Measurements from ENCODE around the gene RPS6KA5. TPM values are rescaled to one million over a fixed set of nuclear protein-coding genes. Genes with fewer than 3 reads are reported as not detected.

Gene RPS6KA5
- total RNA-seq, 1 experiment from 2014 or later, result 24.2 TPM

- H4K20me1 ChIP-seq (ENCODE audit: insufficient read depth), result no peaks in the 10 kb centered on the region
- no peaks in the 10 kb centered on the region for H3K9me3 ChIP-seq (ENCODE audit: control insufficient read depth in 1 of 2, insufficient read depth in 1 of 2, low read depth in 1 of 2, low read length in 2 of 2)
- ChIA-PET POLR2A (no interaction called here), RAD21 (ENCODE audit: low non-redundant PET in 1 of 2, low total read pairs in 2 of 2, uncharacterized antibody in 2 of 2, unreplicated experiment in 2 of 2) (no interaction called here), CTCF (no interaction called here)
- H3K4me1 ChIP-seq (ENCODE audit: control insufficient read depth in 1 of 2, insufficient read depth in 2 of 2, low read length in 2 of 2), result peaks cover 0 to 7% of the 10 kb centered on the region in 2 experiments; a peak in 2 of 4 replicates
- H3K79me2 ChIP-seq (ENCODE audit: insufficient read depth, low read length), result no peaks in the 10 kb centered on the region
- no peaks in the 10 kb centered on the region for H3K36me3 ChIP-seq (ENCODE audit: control insufficient read depth in 1 of 2, insufficient read depth in 2 of 2, low read length in 2 of 2)
- H3K27ac ChIP-seq (ENCODE audit: low read depth, low read length), result no peak overlapping the region
- H3K4me3 ChIP-seq (replicated peaks in 1 of 2; ENCODE audit: low read depth in 1 of 2, low read length in 2 of 2), result no peak overlapping the region
- ATAC-seq (no peak), DNase-seq (ENCODE audit: low read depth, low spot score) (no peak)
- no peak overlapping the region for H3K4me2 ChIP-seq (ENCODE audit: low read length)
- TF ChIP-seq JUND (IDR thresholded peaks at IDR 0.05), result no peak
- no peak for TF ChIP-seq SP1 (IDR thresholded peaks at IDR 0.05; ENCODE audit: low read depth)
- TF ChIP-seq ELF1 (IDR thresholded peaks at IDR 0.05; ENCODE audit: borderline replicate concordance, low read depth), result no peak
- TF ChIP-seq YY1 (IDR thresholded peaks at IDR 0.05; ENCODE audit: extremely low read depth, insufficient replicate concordance, low read depth, low read length), result no peak
- no peak for TF ChIP-seq ZBTB33 (IDR thresholded peaks at IDR 0.05; ENCODE audit: extremely low read depth, insufficient replicate concordance, low read length)
- H3K9ac ChIP-seq (ENCODE audit: low read length), result no peak overlapping the region
- H3K27me3 ChIP-seq (ENCODE audit: insufficient read depth, low read length), result no peaks in the 10 kb centered on the region
- H3K9me2 ChIP-seq (ENCODE audit: insufficient read depth), result no peaks in the 10 kb centered on the region
- no TSS peak for BruUV-seq (replicated peaks)
- H2AFZ ChIP-seq (ENCODE audit: low read depth, low read length, poor library complexity, severe bottlenecking), result no peak overlapping the region
- intact Hi-C loops (cut with micrococcal nuclease), result no loop called here
Observed at GRCh38 chr14:91103116-91103515, 42.7 kb upstream of the RPS6KA5 start.

GRCh38 chr14:91100102-91100501 lies 39.7 kb upstream of the RPS6KA5 start:
- H2AFZ ChIP-seq (ENCODE audit: low read depth, low read length, poor library complexity, severe bottlenecking), result no peak overlapping the region
- no peak for TF ChIP-seq EGR1 (IDR thresholded peaks at IDR 0.05; ENCODE audit: low read depth)
- no peak for TF ChIP-seq ZNF274 (IDR thresholded peaks at IDR 0.05; ENCODE audit: low read depth, low read length)
- TF ChIP-seq ELF1 (IDR thresholded peaks at IDR 0.05; ENCODE audit: borderline replicate concordance, low read depth), result no peak
- no peak for TF ChIP-seq FOSL1 (IDR thresholded peaks at IDR 0.05; ENCODE audit: low read depth)
- TF ChIP-seq POLR2AphosphoS5 (IDR thresholded peaks at IDR 0.05; ENCODE audit: low read depth, low read length), result no peak
- TF ChIP-seq ZBTB33 (IDR thresholded peaks at IDR 0.05; ENCODE audit: extremely low read depth, insufficient replicate concordance, low read length), result no peak
- no peak for TF ChIP-seq CEBPB (IDR thresholded peaks at IDR 0.05; ENCODE audit: low read depth)
- TF ChIP-seq EZH2phosphoT487 (IDR thresholded peaks at IDR 0.05; ENCODE audit: borderline replicate concordance), result no peak
- H3K4me2 ChIP-seq (ENCODE audit: low read length), result no peak overlapping the region
- RAD21 ChIA-PET (ENCODE audit: low non-redundant PET in 1 of 2, low total read pairs in 2 of 2, uncharacterized antibody in 2 of 2, unreplicated experiment in 2 of 2), result no interaction called here
- no peaks in the 10 kb centered on the region for H3K9me3 ChIP-seq (ENCODE audit: control insufficient read depth in 1 of 2, insufficient read depth in 1 of 2, low read depth in 1 of 2, low read length in 2 of 2)
- H4K20me1 ChIP-seq (ENCODE audit: insufficient read depth), result no peaks in the 10 kb centered on the region
- no peaks in the 10 kb centered on the region for H3K9me2 ChIP-seq (ENCODE audit: insufficient read depth)
- H3K9ac ChIP-seq (ENCODE audit: low read length), result no peak overlapping the region
- no peaks in the 10 kb centered on the region for H3K27me3 ChIP-seq (ENCODE audit: insufficient read depth, low read length)
- no peak overlapping the region for H3K4me3 ChIP-seq (replicated peaks in 1 of 2; ENCODE audit: low read depth in 1 of 2, low read length in 2 of 2)
- no TSS peak for BruUV-seq (replicated peaks)
- CTCF ChIA-PET, result no interaction called here
- H3K4me1 ChIP-seq (ENCODE audit: control insufficient read depth in 1 of 2, insufficient read depth in 2 of 2, low read length in 2 of 2), result peaks cover 0 to 7% of the 10 kb centered on the region in 2 experiments; a peak in 2 of 4 replicates
- POLR2A ChIA-PET, result no interaction called here
- H3K36me3 ChIP-seq (ENCODE audit: control insufficient read depth in 1 of 2, insufficient read depth in 2 of 2, low read length in 2 of 2), result no peaks in the 10 kb centered on the region
- no peaks in the 10 kb centered on the region for H3K79me2 ChIP-seq (ENCODE audit: insufficient read depth, low read length)
- ATAC-seq (no peak), DNase-seq (ENCODE audit: low read depth, low spot score) (no peak)
- intact Hi-C loops (cut with micrococcal nuclease), result no loop called here
- H3K27ac ChIP-seq (ENCODE audit: low read depth, low read length), result no peak overlapping the region

Data from HCT116 (cell line).